Measurements from ENCODE around the gene RAD17. TPM values are rescaled to one million over a fixed set of nuclear protein-coding genes. Genes with fewer than 3 reads are reported as not detected.

RAD17 gene
- polyA plus RNA-seq, 1 donor = 28.6 TPM

- no peak overlapping the region for H3K27ac ChIP-seq (ENCODE audit: low read length)
- WGBS (ENCODE audit: insufficient coverage, low lambda C conversion rate) = 92% methylated on average over 2 of the region's 4 CpGs
These were observed 5.4 kb downstream of the RAD17 start for GRCh38 chr5:69374911-69375446.

DNA sequence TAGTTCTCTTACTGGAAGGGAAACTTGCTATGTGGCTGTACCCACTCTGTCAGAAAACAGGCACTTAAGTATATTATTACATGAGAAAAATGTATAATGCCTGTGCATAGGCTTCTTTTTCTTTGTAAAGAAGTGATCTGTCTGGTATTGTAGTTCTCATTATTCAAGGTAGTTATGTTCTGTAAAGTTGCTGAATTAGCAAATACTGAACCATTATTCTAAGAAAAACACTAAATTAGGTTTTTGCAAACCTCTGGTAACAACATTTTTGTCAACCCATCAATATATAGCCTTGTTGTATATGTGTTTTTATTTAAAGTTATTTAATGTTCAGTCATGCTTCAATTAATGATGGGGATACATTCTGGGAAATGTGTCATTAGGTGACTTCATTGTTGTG is 8.8 kb downstream of the RAD17 start:
- Histone ChIP-seq H3K27ac (ENCODE audit: low read length) (no peak overlapping the region), H3K4me3 (ENCODE audit: low read length) (no peak overlapping the region), H3K9me3 (ENCODE audit: control insufficient read depth, low read depth, low read length) (no peaks in the 10 kb centered on the region), H3K4me1 (ENCODE audit: control insufficient read depth, insufficient read depth, low read length) (no peaks in the 10 kb centered on the region), H3K27me3 (ENCODE audit: control insufficient read depth, insufficient read depth, low read length) (no peaks in the 10 kb centered on the region), H3K36me3 (ENCODE audit: control insufficient read depth, insufficient read depth, low read length) (peaks cover 30% of the 10 kb centered on the region)
- no peak for DNase-seq

More at GRCh38 chr5:69374911-69375446, 5.4 kb downstream of the RAD17 start:
- Histone ChIP-seq H3K36me3 (ENCODE audit: control insufficient read depth, insufficient read depth, low read length) (peaks cover 10% of the 10 kb centered on the region), H3K9me3 (ENCODE audit: control insufficient read depth, low read depth, low read length) (no peaks in the 10 kb centered on the region), H3K4me3 (ENCODE audit: low read length) (no peak overlapping the region), H3K4me1 (ENCODE audit: control insufficient read depth, insufficient read depth, low read length) (peaks cover 3% of the 10 kb centered on the region), H3K27me3 (ENCODE audit: control insufficient read depth, insufficient read depth, low read length) (no peaks in the 10 kb centered on the region)
- no peak for DNase-seq

DNA sequence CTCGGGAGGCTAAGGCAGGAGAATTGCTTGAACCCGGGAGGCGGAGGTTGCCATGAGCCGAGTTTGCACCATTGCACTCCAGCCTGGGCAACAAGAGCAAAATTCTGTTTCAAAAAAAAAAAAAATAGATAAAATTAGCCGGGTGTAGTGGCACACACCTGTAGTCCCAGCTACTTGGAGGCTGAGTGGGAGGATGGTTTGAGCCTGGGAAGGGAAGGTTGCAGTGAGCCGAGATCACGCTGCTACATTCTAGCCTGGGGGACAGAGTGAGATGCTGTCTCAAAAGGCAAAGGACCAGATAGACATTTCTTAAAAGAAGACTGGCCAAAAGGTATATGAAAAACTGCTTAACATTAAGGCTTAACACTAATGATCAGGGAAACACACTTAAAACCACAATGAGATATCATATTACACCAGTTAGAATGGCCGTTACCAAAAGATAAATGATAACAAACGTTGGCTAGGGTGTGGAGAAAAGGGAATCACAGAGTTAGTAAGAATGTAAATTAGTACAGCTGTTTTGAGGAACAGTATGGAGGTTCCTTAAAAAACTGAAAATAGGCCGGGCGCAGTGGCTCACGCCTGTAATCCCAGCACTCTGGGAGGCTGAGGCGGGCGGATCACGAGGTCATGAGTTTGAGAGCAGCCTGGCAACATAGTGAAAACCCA is 35.2 kb downstream of the RAD17 start:
- Histone ChIP-seq H3K27me3 (ENCODE audit: control insufficient read depth, insufficient read depth, low read length) (no peaks in the 10 kb centered on the region), H3K4me3 (ENCODE audit: low read length) (no peak overlapping the region), H3K9me3 (ENCODE audit: control insufficient read depth, low read depth, low read length) (no peaks in the 10 kb centered on the region), H3K36me3 (ENCODE audit: control insufficient read depth, insufficient read depth, low read length) (peaks cover 23% of the 10 kb centered on the region), H3K4me1 (ENCODE audit: control insufficient read depth, insufficient read depth, low read length) (no peaks in the 10 kb centered on the region), H3K27ac (ENCODE audit: low read length) (no peak overlapping the region)
- 63% methylated on average over 4 of the region's 15 CpGs for WGBS (ENCODE audit: insufficient coverage, low lambda C conversion rate)
- DNase-seq = no peak

DNA sequence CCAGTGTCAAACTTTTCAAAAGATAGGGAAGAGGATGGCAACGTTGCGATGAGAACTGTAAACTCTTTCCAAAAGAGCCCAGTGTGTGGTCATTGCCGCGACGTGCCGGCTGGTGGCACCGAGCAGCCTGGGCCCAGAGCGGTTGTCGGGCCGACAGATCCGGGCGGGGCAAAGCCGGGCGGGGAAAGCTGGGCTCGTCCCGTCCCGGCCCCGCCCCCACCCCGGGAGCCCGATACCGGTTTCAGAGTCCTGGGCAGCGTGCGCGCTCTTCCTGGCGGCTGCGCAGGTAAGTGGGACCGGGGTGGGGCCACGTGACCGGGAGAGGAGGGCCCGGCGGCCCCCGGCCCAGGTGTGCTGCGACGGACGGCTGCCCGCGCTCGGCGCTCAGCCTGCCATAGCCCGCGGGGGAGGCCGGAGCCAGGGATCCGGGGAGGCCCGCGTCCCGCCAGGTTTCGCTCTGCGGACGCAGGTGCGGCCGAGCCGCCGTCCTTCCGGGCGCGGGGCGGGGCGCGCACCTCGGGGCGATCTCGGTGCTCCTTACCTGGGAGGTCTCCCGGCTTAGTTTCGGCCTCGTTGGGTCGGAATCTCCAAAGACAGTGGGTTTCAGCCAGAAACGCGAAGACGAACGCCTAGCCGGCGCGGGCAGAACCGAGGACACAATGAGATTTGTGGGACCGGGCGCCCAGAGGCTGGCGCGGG is 45.4 kb downstream of the RAD17 start, which contains the start of gene MARVELD2:
Gene MARVELD2 (plus strand): TSS at position 232 of the 699 bp plus-strand sequence. CDS start 4,270 bp downstream, outside the sequence.
- Histone ChIP-seq H3K27me3 (ENCODE audit: control insufficient read depth, insufficient read depth, low read length) (no peaks in the 10 kb centered on the region), H3K27ac (ENCODE audit: low read length) (peak within 1 kb of the TSS; percentile 99), H3K9me3 (ENCODE audit: control insufficient read depth, low read depth, low read length) (no peaks in the 10 kb centered on the region), H3K36me3 (ENCODE audit: control insufficient read depth, insufficient read depth, low read length) (peaks cover 24% of the 10 kb centered on the region), H3K4me1 (ENCODE audit: control insufficient read depth, insufficient read depth, low read length) (peaks cover 4% of the 10 kb centered on the region), H3K4me3 (ENCODE audit: low read length) (peak within 1 kb of the TSS; percentile 91)
- WGBS (ENCODE audit: insufficient coverage, low lambda C conversion rate) = no CpG with 5 or more reads among the region's 78 CpGs
- peak; percentile 95 to 98 for DNase-seq

DNA sequence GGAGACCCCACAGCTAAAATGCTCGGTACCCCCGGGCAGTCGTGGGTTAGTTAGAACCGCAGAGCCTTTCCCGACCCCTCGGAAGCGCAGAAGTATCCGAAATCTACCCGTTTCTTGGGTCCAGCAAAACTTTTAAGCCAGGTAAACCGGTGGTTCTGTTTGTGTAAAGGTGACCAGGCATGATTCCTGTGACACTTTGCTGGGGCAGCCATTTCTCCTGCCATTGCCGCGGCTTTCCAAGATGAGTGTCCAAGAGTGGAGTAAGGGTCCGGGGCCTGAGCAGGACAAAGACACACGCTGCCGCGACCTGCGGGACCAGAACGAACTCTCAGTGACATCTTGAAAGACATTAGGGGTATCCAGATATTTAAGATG is 46.0 kb downstream of the RAD17 start:
- no peaks in the 10 kb centered on the region for H3K27me3 ChIP-seq (ENCODE audit: control insufficient read depth, insufficient read depth, low read length)
- H3K27ac ChIP-seq (ENCODE audit: low read length) = peak overlapping the region; percentile 99
- H3K4me1 ChIP-seq (ENCODE audit: control insufficient read depth, insufficient read depth, low read length) = peaks cover 4% of the 10 kb centered on the region
- H3K36me3 ChIP-seq (ENCODE audit: control insufficient read depth, insufficient read depth, low read length) = peaks cover 21% of the 10 kb centered on the region
- no peaks in the 10 kb centered on the region for H3K9me3 ChIP-seq (ENCODE audit: control insufficient read depth, low read depth, low read length)
- DNase-seq = peak in 1 of 2 donors; percentile 9
- WGBS (ENCODE audit: insufficient coverage, low lambda C conversion rate) = no CpG with 5 or more reads among the region's 18 CpGs
- H3K4me3 ChIP-seq (ENCODE audit: low read length) = peak overlapping the region; percentile 91

DNA sequence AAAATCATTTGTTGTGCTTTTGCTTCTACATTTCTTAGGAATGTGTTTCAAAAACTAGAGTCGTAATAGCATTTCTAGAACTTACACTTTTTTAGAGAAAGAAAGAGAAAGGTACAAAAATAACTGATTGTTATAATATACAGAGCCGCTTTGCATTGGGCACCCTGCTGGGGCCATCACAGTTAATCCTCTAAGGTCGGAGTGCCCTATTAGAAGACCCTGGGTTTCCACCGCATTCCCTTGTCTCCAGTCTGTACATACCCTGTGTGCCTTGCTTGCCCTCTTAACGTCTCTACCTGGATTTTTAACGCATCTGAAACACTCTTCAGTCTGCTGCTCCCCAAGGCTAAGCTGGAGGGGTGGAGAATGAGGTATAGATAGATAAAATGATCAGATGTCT is 46.6 kb downstream of the RAD17 start:
- Histone ChIP-seq H3K4me3 (ENCODE audit: low read length) (peak overlapping the region; percentile 91), H3K27me3 (ENCODE audit: control insufficient read depth, insufficient read depth, low read length) (no peaks in the 10 kb centered on the region), H3K27ac (ENCODE audit: low read length) (peak overlapping the region; percentile 99), H3K9me3 (ENCODE audit: control insufficient read depth, low read depth, low read length) (no peaks in the 10 kb centered on the region), H3K36me3 (ENCODE audit: control insufficient read depth, insufficient read depth, low read length) (peaks cover 19% of the 10 kb centered on the region), H3K4me1 (ENCODE audit: control insufficient read depth, insufficient read depth, low read length) (peaks cover 4% of the 10 kb centered on the region)
- DNase-seq = peak in 1 of 2 donors; percentile 47
- WGBS (ENCODE audit: insufficient coverage, low lambda C conversion rate) = 16% methylated on average over 3 of the region's 6 CpGs

DNA sequence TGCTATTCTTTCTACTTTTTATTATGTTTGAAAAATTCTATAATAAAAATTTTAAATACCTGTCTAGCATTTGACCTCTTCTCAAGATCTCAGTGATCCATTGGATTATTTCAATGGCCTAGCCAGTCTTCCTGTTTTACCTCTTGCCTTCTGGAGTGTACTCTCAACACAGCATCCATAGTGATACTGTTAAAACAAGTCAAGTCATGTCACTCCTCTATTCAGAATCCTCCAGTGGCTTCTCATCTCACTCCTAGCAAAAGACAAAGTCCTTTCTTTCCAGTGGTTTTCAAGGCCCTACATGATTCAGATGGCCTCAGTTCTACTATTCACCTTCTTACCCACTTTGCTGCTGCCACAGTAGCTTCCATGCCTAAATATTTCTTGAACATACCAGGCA is 47.1 kb downstream of the RAD17 start:
- Histone ChIP-seq H3K4me1 (ENCODE audit: control insufficient read depth, insufficient read depth, low read length) (peaks cover 4% of the 10 kb centered on the region), H3K36me3 (ENCODE audit: control insufficient read depth, insufficient read depth, low read length) (peaks cover 14% of the 10 kb centered on the region), H3K27ac (ENCODE audit: low read length) (peak overlapping the region; percentile 99), H3K4me3 (ENCODE audit: low read length) (peak overlapping the region; percentile 91), H3K9me3 (ENCODE audit: control insufficient read depth, low read depth, low read length) (no peaks in the 10 kb centered on the region), H3K27me3 (ENCODE audit: control insufficient read depth, insufficient read depth, low read length) (no peaks in the 10 kb centered on the region)
- DNase-seq = peak in 1 of 2 donors; percentile 32

GRCh38 chr5:69418554-69418953 is 48.9 kb downstream of the RAD17 start:
- DNase-seq = no peak
- no peaks in the 10 kb centered on the region for H3K9me3 ChIP-seq (ENCODE audit: control insufficient read depth, low read depth, low read length)
- no peak overlapping the region for H3K4me3 ChIP-seq (ENCODE audit: low read length)
- H3K36me3 ChIP-seq (ENCODE audit: control insufficient read depth, insufficient read depth, low read length) = peaks cover 17% of the 10 kb centered on the region
- 100% methylated on average over 2 of the region's 3 CpGs for WGBS (ENCODE audit: insufficient coverage, low lambda C conversion rate)
- H3K27me3 ChIP-seq (ENCODE audit: control insufficient read depth, insufficient read depth, low read length) = no peaks in the 10 kb centered on the region
- H3K27ac ChIP-seq (ENCODE audit: low read length) = no peak overlapping the region
- peaks cover 4% of the 10 kb centered on the region for H3K4me1 ChIP-seq (ENCODE audit: control insufficient read depth, insufficient read depth, low read length)

DNA sequence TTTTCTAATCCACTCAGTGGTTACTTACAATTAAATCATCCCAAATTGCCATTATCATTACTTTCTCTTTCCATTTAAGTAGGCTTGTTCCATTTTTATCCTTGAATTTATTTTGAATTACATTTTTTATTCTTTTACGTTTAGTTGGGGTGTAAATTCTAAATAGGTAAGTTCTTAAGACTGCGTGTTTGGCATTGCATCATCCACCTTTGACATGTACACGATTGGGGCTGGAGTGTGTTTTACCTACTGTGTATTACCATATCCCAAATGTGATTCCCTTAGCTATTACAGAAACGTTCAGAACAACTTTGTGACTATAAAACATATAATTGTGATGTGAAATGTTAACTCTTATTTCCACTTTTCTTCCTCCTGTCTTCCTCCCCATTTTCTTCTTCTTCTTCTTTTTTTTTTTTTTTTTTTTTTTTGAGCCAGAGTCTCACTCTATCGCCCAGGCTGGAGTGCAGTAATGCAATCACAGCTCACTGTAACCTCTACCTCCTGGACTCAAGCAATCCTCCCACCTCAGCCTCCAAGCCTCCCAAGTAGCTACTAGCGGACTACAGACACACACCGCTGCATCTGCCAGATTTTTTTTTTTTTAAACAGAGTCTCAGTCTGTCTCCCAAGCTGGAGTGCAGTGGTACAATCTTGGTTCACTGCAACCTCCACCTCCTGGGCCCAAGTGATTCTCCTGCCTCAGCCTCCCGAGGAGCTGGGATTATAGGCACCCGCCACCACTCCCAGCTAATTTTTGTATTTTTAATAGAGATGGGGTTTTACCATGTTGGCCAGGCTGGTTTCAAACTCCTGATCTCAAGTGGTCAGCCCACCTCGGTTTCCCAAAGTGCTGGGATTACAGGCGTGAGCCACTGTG is 62.0 kb downstream of the RAD17 start:
- peaks cover 4% of the 10 kb centered on the region for H3K4me1 ChIP-seq (ENCODE audit: control insufficient read depth, insufficient read depth, low read length)
- no peak for DNase-seq
- H3K27me3 ChIP-seq (ENCODE audit: control insufficient read depth, insufficient read depth, low read length) = no peaks in the 10 kb centered on the region
- H3K9me3 ChIP-seq (ENCODE audit: control insufficient read depth, low read depth, low read length) = no peaks in the 10 kb centered on the region
- 90% methylated on average over 2 of the region's 11 CpGs for WGBS (ENCODE audit: insufficient coverage, low lambda C conversion rate)
- H3K4me3 ChIP-seq (ENCODE audit: low read length) = no peak overlapping the region
- peaks cover 31% of the 10 kb centered on the region for H3K36me3 ChIP-seq (ENCODE audit: control insufficient read depth, insufficient read depth, low read length)
- no peak overlapping the region for H3K27ac ChIP-seq (ENCODE audit: low read length)

Data from large intestine (tissue), 3 donors.